K562 (cell line): ENCODE measurements around the gene CHRM1. TPM values are rescaled to one million over a fixed set of nuclear protein-coding genes. Genes with fewer than 3 reads are reported as not detected.

Source experiments
- DMBX1 ChIP-seq: fragments of 250-450 bp; sonication (Bioruptor Pico); IDR thresholded peaks from 2 replicates; pipeline ENCODE4 v1.8.0; 2022; ENCODE audit warnings: inconsistent platforms, mild to moderate bottlenecking, moderate library complexity, borderline replicate concordance
- GABPA ChIP-seq: fragments of 200-800 bp; sonication (Bioruptor generic); conservative IDR thresholded peaks from 2 replicates; pipeline ENCODE4 v1.6.1; 2016; ENCODE audit warnings: low read depth, missing genetic modification characterization, missing compliant biosample characterization
- GATA2 ChIP-seq: sonication (generic); formaldehyde crosslinking; IDR thresholded peaks from 2 replicates; pipeline ENCODE4 v1.4.0; 2020; ENCODE audit warnings: mild to moderate bottlenecking, missing genetic modification reagents
- HDGF ChIP-seq: fragments of 450-650 bp; IDR thresholded peaks from 2 replicates; pipeline ENCODE4 v1.6.1; 2016
- IFI16 ChIP-seq: fragments of 250-450 bp; sonication (Bioruptor Pico); IDR thresholded peaks from 2 replicates; pipeline ENCODE4 v2.1.2; 2022; ENCODE audit warnings: mild to moderate bottlenecking, inconsistent platforms
- POLR2A ChIP-seq: fragments of 450-650 bp; conservative IDR thresholded peaks from 2 replicates; pipeline ENCODE4 v1.6.1; 2016
- RBBP5 ChIP-seq: fragments of 200-600 bp; sonication (generic); IDR thresholded peaks from 2 replicates; pipeline ENCODE4 v1.6.1; 2012; ENCODE audit warnings: borderline replicate concordance, mild to moderate bottlenecking, low read length, control low read depth, inconsistent platforms; ENCODE audit not compliant: insufficient read depth, poor library complexity, severe bottlenecking
- SETDB1 ChIP-seq: IDR thresholded peaks from one replicate; pipeline ENCODE4 v1.6.1; 2012; ENCODE audit warnings: low read length, control low read depth, inconsistent platforms
- SIN3A ChIP-seq, 2 experiments: fragments of 150-350 bp in 1 of 2; IDR thresholded peaks; 2 replicates each; pipeline ENCODE4 v1.6.1; 2011 to 2016; ENCODE audit warnings: borderline replicate concordance in 2 of 2, low read depth in 2 of 2, low read length in 2 of 2, mild to moderate bottlenecking in 2 of 2, moderate library complexity in 2 of 2; ENCODE audit not compliant: control insufficient read depth in 1 of 2
- SRSF3 ChIP-seq: fragments of 200-400 bp; formaldehyde crosslinking; IDR thresholded peaks from 2 replicates; pipeline ENCODE4 v1.6.1; 2016; ENCODE audit warnings: mild to moderate bottlenecking, low read length, moderate library complexity; ENCODE audit not compliant: insufficient read depth
- TBL1XR1 ChIP-seq, 2 experiments: IDR thresholded peaks; 2 replicates each; pipeline ENCODE4 v1.6.1; 2012; ENCODE audit warnings: improper control_type of control experiment in 2 of 2, low read length in 2 of 2, mild to moderate bottlenecking in 1 of 2
- ZFPM2 ChIP-seq: fragments of 250-450 bp; sonication (Bioruptor Pico); IDR thresholded peaks from 2 replicates; pipeline ENCODE4 v1.5.1; 2022; ENCODE audit warnings: mild to moderate bottlenecking
- ZNF354B ChIP-seq: fragments of 250-450 bp; sonication (Bioruptor Pico); IDR thresholded peaks from 2 replicates; pipeline ENCODE4 v1.4.0; 2020
- polyA plus RNA-seq, 8 experiments: library from polyadenylated mRNA; depleted of rRNA in 4 of 8; stranded (reverse) in 5 of 8; unstranded in 3 of 8; fragments of >200 nt; fragmentation: Nextera tagmentation in 2 of 8; fragmentation: Illumina TruSeq in 1 of 8; extraction: Ambion mirVana in 2 of 8; extraction: Trizol in 1 of 8; gene quantifications; 2 replicates each; pipeline versions ENCODE4 v1.2.1 to v1.2.3, GENCODE V29; 2011 to 2014; ENCODE audit warnings: inconsistent platforms in 1 of 8, missing spikeins in 1 of 8
- total RNA-seq, 7 experiments: library from RNA; depleted of rRNA in 6 of 7; stranded (reverse); fragments of >200 nt in 6 of 7; fragmentation: Illumina TruSeq in 2 of 7; extraction: Trizol in 2 of 7; gene quantifications; 2 replicates each; pipeline versions ENCODE4 v1.2.1 to v1.2.3, GENCODE V29; 2011 to 2021; ENCODE audit warnings: low replicate concordance in 1 of 7
- TF ChIP-seq, protein P1 (sequence below): sonication (generic); formaldehyde crosslinking; IDR thresholded peaks from 2 replicates; pipeline ENCODE4 v1.8.1; 2023; ENCODE audit warnings: mild to moderate bottlenecking, missing genetic modification reagents
- TF ChIP-seq, protein P2 (sequence below): fragments of 450-650 bp; IDR thresholded peaks from 2 replicates; pipeline ENCODE4 v1.6.1; 2016; ENCODE audit warnings: mild to moderate bottlenecking, moderate library complexity

The CHRM1 gene
- total and polyA plus RNA-seq, 9 of the 15 experiments (the other 6 are each of a cell fraction or from before 2014, with no cell fraction given), result not detected

DNA sequence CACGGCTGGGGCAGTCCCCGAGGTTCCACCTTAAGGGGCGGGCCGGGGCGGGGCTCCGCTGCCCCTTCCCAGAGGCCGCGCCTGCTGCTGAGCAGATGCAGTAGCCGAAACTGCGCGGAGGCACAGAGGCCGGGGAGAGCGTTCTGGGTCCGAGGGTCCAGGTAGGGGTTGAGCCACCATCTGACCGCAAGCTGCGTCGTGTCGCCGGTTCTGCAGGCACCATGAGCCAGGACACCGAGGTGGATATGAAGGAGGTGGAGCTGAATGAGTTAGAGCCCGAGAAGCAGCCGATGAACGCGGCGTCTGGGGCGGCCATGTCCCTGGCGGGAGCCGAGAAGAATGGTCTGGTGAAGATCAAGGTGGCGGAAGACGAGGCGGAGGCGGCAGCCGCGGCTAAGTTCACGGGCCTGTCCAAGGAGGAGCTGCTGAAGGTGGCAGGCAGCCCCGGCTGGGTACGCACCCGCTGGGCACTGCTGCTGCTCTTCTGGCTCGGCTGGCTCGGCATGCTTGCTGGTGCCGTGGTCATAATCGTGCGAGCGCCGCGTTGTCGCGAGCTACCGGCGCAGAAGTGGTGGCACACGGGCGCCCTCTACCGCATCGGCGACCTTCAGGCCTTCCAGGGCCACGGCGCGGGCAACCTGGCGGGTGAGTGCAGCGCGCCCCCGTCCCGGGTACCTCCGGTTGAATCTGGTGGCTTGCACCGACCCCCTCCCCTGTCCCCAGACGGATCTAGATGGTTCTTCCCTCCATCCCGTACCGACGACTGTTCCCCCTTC, 40.2 kb downstream of the CHRM1 start, which contains the start of gene SLC3A2 (continued):
- TF ChIP-seq RBBP5, result peak; percentile 91
- no peak for TF ChIP-seq ZNF354B (CRISPR knock-in tag)
- TF ChIP-seq ZFPM2 (CRISPR knock-in tag), result 0 out of 2 replicates have a peak, but pooled peaks have one; percentile 44
- TF ChIP-seq, protein P1, sequence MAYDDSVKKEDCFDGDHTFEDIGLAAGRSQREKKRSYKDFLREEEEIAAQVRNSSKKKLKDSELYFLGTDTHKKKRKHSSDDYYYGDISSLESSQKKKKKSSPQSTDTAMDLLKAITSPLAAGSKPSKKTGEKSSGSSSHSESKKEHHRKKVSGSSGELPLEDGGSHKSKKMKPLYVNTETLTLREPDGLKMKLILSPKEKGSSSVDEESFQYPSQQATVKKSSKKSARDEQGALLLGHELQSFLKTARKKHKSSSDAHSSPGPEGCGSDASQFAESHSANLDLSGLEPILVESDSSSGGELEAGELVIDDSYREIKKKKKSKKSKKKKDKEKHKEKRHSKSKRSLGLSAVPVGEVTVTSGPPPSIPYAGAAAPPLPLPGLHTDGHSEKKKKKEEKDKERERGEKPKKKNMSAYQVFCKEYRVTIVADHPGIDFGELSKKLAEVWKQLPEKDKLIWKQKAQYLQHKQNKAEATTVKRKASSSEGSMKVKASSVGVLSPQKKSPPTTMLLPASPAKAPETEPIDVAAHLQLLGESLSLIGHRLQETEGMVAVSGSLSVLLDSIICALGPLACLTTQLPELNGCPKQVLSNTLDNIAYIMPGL (CRISPR knock-in tag), result peak; percentile 94
- peak; percentile 71; the same call in 1 of the 2 replicates for TF ChIP-seq SRSF3
- TF ChIP-seq DMBX1 (CRISPR knock-in tag), result no peak
- TF ChIP-seq, protein P2, sequence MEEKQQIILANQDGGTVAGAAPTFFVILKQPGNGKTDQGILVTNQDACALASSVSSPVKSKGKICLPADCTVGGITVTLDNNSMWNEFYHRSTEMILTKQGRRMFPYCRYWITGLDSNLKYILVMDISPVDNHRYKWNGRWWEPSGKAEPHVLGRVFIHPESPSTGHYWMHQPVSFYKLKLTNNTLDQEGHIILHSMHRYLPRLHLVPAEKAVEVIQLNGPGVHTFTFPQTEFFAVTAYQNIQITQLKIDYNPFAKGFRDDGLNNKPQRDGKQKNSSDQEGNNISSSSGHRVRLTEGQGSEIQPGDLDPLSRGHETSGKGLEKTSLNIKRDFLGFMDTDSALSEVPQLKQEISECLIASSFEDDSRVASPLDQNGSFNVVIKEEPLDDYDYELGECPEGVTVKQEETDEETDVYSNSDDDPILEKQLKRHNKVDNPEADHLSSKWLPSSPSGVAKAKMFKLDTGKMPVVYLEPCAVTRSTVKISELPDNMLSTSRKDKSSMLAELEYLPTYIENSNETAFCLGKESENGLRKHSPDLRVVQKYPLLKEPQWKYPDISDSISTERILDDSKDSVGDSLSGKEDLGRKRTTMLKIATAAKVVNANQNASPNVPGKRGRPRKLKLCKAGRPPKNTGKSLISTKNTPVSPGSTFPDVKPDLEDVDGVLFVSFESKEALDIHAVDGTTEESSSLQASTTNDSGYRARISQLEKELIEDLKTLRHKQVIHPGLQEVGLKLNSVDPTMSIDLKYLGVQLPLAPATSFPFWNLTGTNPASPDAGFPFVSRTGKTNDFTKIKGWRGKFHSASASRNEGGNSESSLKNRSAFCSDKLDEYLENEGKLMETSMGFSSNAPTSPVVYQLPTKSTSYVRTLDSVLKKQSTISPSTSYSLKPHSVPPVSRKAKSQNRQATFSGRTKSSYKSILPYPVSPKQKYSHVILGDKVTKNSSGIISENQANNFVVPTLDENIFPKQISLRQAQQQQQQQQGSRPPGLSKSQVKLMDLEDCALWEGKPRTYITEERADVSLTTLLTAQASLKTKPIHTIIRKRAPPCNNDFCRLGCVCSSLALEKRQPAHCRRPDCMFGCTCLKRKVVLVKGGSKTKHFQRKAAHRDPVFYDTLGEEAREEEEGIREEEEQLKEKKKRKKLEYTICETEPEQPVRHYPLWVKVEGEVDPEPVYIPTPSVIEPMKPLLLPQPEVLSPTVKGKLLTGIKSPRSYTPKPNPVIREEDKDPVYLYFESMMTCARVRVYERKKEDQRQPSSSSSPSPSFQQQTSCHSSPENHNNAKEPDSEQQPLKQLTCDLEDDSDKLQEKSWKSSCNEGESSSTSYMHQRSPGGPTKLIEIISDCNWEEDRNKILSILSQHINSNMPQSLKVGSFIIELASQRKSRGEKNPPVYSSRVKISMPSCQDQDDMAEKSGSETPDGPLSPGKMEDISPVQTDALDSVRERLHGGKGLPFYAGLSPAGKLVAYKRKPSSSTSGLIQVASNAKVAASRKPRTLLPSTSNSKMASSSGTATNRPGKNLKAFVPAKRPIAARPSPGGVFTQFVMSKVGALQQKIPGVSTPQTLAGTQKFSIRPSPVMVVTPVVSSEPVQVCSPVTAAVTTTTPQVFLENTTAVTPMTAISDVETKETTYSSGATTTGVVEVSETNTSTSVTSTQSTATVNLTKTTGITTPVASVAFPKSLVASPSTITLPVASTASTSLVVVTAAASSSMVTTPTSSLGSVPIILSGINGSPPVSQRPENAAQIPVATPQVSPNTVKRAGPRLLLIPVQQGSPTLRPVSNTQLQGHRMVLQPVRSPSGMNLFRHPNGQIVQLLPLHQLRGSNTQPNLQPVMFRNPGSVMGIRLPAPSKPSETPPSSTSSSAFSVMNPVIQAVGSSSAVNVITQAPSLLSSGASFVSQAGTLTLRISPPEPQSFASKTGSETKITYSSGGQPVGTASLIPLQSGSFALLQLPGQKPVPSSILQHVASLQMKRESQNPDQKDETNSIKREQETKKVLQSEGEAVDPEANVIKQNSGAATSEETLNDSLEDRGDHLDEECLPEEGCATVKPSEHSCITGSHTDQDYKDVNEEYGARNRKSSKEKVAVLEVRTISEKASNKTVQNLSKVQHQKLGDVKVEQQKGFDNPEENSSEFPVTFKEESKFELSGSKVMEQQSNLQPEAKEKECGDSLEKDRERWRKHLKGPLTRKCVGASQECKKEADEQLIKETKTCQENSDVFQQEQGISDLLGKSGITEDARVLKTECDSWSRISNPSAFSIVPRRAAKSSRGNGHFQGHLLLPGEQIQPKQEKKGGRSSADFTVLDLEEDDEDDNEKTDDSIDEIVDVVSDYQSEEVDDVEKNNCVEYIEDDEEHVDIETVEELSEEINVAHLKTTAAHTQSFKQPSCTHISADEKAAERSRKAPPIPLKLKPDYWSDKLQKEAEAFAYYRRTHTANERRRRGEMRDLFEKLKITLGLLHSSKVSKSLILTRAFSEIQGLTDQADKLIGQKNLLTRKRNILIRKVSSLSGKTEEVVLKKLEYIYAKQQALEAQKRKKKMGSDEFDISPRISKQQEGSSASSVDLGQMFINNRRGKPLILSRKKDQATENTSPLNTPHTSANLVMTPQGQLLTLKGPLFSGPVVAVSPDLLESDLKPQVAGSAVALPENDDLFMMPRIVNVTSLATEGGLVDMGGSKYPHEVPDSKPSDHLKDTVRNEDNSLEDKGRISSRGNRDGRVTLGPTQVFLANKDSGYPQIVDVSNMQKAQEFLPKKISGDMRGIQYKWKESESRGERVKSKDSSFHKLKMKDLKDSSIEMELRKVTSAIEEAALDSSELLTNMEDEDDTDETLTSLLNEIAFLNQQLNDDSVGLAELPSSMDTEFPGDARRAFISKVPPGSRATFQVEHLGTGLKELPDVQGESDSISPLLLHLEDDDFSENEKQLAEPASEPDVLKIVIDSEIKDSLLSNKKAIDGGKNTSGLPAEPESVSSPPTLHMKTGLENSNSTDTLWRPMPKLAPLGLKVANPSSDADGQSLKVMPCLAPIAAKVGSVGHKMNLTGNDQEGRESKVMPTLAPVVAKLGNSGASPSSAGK, result peak; percentile 81
- TF ChIP-seq GATA2 (CRISPR knock-in tag), result no peak
- TF ChIP-seq SIN3A (IDR thresholded peaks at IDR 0.05; ENCODE audit: borderline replicate concordance in 2 of 2, control insufficient read depth in 1 of 2, low read depth in 2 of 2, low read length in 2 of 2), result peak; percentile 58 to 75; a peak in 2 of 4 replicates
- TF ChIP-seq POLR2A, result peak; percentile 99
- no peak for TF ChIP-seq TBL1XR1 (IDR thresholded peaks at IDR 0.05; ENCODE audit: low read length in 2 of 2)
- TF ChIP-seq HDGF, result 0 out of 2 replicates have a peak, but pooled peaks have one; percentile 22
- TF ChIP-seq SETDB1, result no peak
- TF ChIP-seq IFI16 (CRISPR knock-in tag), result no peak
- peak; percentile 58; the same call in 1 of the 2 replicates for TF ChIP-seq GABPA
